HCT116 (cell line): ENCODE measurements around the gene SPATA45. TPM values are rescaled to one million over a fixed set of nuclear protein-coding genes. Genes with fewer than 3 reads are reported as not detected.

Experiments used
- ATAC-seq: fragments of 200-7000 bp; cut with Tn5 transposase; 2 replicates; pipeline ENCODE4 v1.9.1; 2020; ENCODE audit warnings: mild to moderate bottlenecking, moderate library complexity
- BruUV-seq: library from RNA; stranded (reverse); fragments of 400-500 nt; replicated peaks from 2 replicates; lab custom pipeline; 2021; lab: Mats Ljungman, UMichigan
- CTCF ChIA-PET: fragments of 300-600 bp; sonication (Branson Sonifier 250); formaldehyde crosslinking; loops from one replicate; lab custom pipeline; 2021; ENCODE audit warnings: antibody characterized with exemption; lab: Charles Lee
- POLR2A ChIA-PET: fragments of 300-600, 350-600 bp; sonication (Branson Sonifier 250); formaldehyde crosslinking; loops from one replicate; lab custom pipeline; 2021; ENCODE audit warnings: antibody characterized with exemption; lab: Charles Lee
- RAD21 ChIA-PET, 2 experiments: fragments of 300-600 bp; sonication (Branson Sonifier 250); formaldehyde crosslinking; loops; one replicate each; lab custom pipeline; 2023; ENCODE audit warnings: low total read pairs in 2 of 2; ENCODE audit not compliant: uncharacterized antibody in 2 of 2, unreplicated experiment in 2 of 2, low non-redundant PET in 1 of 2; lab: Charles Lee
- DNase-seq: peaks from one replicate; pipeline ENCODE4 v3.0.0-alpha.2; 2010; ENCODE audit warnings: low read depth, low spot score
- H2AFZ ChIP-seq: fragments of 200-600 bp; shearing (Covaris generic), sonication (generic); 2 replicates; pipeline ENCODE4 v1.6.1; 2017; ENCODE audit warnings: low read depth, mixed run types, mixed read lengths, antibody characterized with exemption, low read length; ENCODE audit not compliant: poor library complexity, severe bottlenecking
- H3K27ac ChIP-seq: 2 replicates; pipeline ENCODE4 v1.5.1; 2012; ENCODE audit warnings: low read depth, low read length
- H3K27me3 ChIP-seq: fragments of 200-600 bp; sonication (generic); 2 replicates; pipeline ENCODE4 v1.6.1; 2016; ENCODE audit warnings: mixed run types, low read length, mixed read lengths; ENCODE audit not compliant: insufficient read depth
- H3K36me3 ChIP-seq, 2 experiments: fragments of 200-500 bp in 1 of 2; fragments of 200-600 bp in 1 of 2; sonication (Bioruptor generic) in 1 of 2; sonication (generic) in 1 of 2; 2 replicates each; pipeline versions ENCODE4 v1.5.1 to v1.6.1; 2014 to 2016; ENCODE audit warnings: low read length in 2 of 2, inconsistent platforms in 1 of 2, mixed read lengths in 1 of 2, mixed run types in 1 of 2; ENCODE audit not compliant: insufficient read depth in 2 of 2, control insufficient read depth in 1 of 2
- H3K4me1 ChIP-seq, 2 experiments: fragments of 200-600 bp in 1 of 2; sonication (generic) in 1 of 2; 2 replicates each; pipeline versions ENCODE4 v1.5.1 to v1.6.1; 2012 to 2017; ENCODE audit warnings: low read length in 2 of 2, inconsistent platforms in 1 of 2, mild to moderate bottlenecking in 1 of 2, mixed read lengths in 1 of 2, mixed run types in 1 of 2, moderate library complexity in 1 of 2; ENCODE audit not compliant: insufficient read depth in 2 of 2, control insufficient read depth in 1 of 2
- H3K4me2 ChIP-seq: fragments of 200-600 bp; sonication (generic); 2 replicates; pipeline ENCODE4 v1.6.1; 2017; ENCODE audit warnings: mixed run types, low read length, mixed read lengths
- H3K4me3 ChIP-seq, 2 experiments: fragments of 200-600 bp in 1 of 2; sonication (generic) in 1 of 2; replicated peaks in 1 of 2; 2 replicates each; pipeline ENCODE4 v1.5.1; 2011 to 2016; ENCODE audit warnings: low read length in 2 of 2, control low read depth in 1 of 2, low read depth in 1 of 2, mild to moderate bottlenecking in 1 of 2, mixed read lengths in 1 of 2, mixed run types in 1 of 2
- H3K79me2 ChIP-seq: fragments of 200-600 bp; sonication (generic); 2 replicates; pipeline ENCODE4 v1.6.1; 2017; ENCODE audit warnings: mild to moderate bottlenecking, mixed run types, low read length, moderate library complexity, mixed read lengths; ENCODE audit not compliant: insufficient read depth
- H3K9ac ChIP-seq: fragments of 200-600 bp; sonication (generic); 2 replicates; pipeline ENCODE4 v1.6.1; 2016; ENCODE audit warnings: low read length, mixed read lengths
- H3K9me2 ChIP-seq: fragments of 200-600 bp; sonication (generic), shearing (Covaris generic); 2 replicates; pipeline ENCODE4 v1.6.1; 2017; ENCODE audit warnings: mixed run types, mild to moderate bottlenecking, moderate library complexity; ENCODE audit not compliant: insufficient read depth
- H3K9me3 ChIP-seq, 2 experiments: fragments of 200-500 bp in 1 of 2; fragments of 200-600 bp in 1 of 2; sonication (Bioruptor generic) in 1 of 2; sonication (generic) in 1 of 2; 2 replicates each; pipeline ENCODE4 v1.6.1; 2014 to 2017; ENCODE audit warnings: low read length in 2 of 2, mixed read lengths in 2 of 2, inconsistent platforms in 1 of 2, low read depth in 1 of 2, mild to moderate bottlenecking in 1 of 2, mixed run types in 1 of 2, moderate library complexity in 1 of 2; ENCODE audit not compliant: control insufficient read depth in 1 of 2, insufficient read depth in 1 of 2
- H4K20me1 ChIP-seq: fragments of 200-600 bp; sonication (generic), shearing (Covaris generic); 2 replicates; pipeline ENCODE4 v1.6.1; 2017; ENCODE audit warnings: mixed run types, mild to moderate bottlenecking, moderate library complexity; ENCODE audit not compliant: insufficient read depth
- CTCF ChIP-seq, 3 experiments: fragments of 200-600 bp in 1 of 3; sonication (generic) in 1 of 3; IDR thresholded peaks in 2 of 3; conservative IDR thresholded peaks in 1 of 3; 2 replicates each; pipeline ENCODE4 v1.5.1; 2012 to 2017; ENCODE audit warnings: low read depth in 2 of 3, low read length in 2 of 3, antibody characterized with exemption in 1 of 3, borderline replicate concordance in 1 of 3, control low read depth in 1 of 3, mild to moderate bottlenecking in 1 of 3, mixed read lengths in 1 of 3, mixed run types in 1 of 3, moderate library complexity in 1 of 3; ENCODE audit not compliant: insufficient read depth in 1 of 3
- MAX ChIP-seq: IDR thresholded peaks from 2 replicates; pipeline ENCODE4 v1.6.1; 2012
- RAD21 ChIP-seq: IDR thresholded peaks from 2 replicates; pipeline ENCODE4 v1.6.1; 2012; ENCODE audit warnings: low read depth, mild to moderate bottlenecking
- REST ChIP-seq: IDR thresholded peaks from 2 replicates; pipeline ENCODE4 v1.6.1; 2012; ENCODE audit warnings: low read depth
- SIN3A ChIP-seq: IDR thresholded peaks from 2 replicates; pipeline ENCODE4 v1.6.1; 2012; ENCODE audit warnings: low read depth
- TCF7L2 ChIP-seq: IDR thresholded peaks from 2 replicates; pipeline ENCODE4 v1.7.0; 2011; ENCODE audit warnings: borderline replicate concordance, inconsistent platforms; ENCODE audit not compliant: insufficient read depth, insufficient read length; ENCODE audit errors: extremely low read depth
- ZNF274 ChIP-seq: fragments of 200-500 bp; sonication (Bioruptor generic); IDR thresholded peaks from 2 replicates; pipeline ENCODE4 v1.6.1; 2014; ENCODE audit warnings: mild to moderate bottlenecking, low read depth, low read length, inconsistent platforms
- intact Hi-C: fragments of 100-400 bp; cut with micrococcal nuclease; formaldehyde crosslinking; loops from 2 replicates; pipeline ENCODE4 v1.10.0; 2022
- total RNA-seq: library from RNA; stranded (reverse); gene quantifications from one replicate; pipeline ENCODE4 v1.2.1, GENCODE V29; 2021; ENCODE audit not compliant: unreplicated experiment

The SPATA45 gene
- total RNA-seq, 1 experiment from 2014 or later = not detected

- H3K9ac ChIP-seq = no peak overlapping the region
- no peak for TF ChIP-seq SIN3A
- no peaks in the 10 kb centered on the region for H3K4me1 ChIP-seq
- H3K9me2 ChIP-seq = no peaks in the 10 kb centered on the region
- ATAC-seq (no peak), DNase-seq (no peak)
- ChIA-PET RAD21 (no interaction called here), POLR2A (no interaction called here), CTCF (interaction anchor here (1.2 to 2.2 kb wide), 4 partner anchors 114 to 325 kb away, joined by 3 to 7 read pairs (median 6); no protein-coding TSS in a partner anchor)
- H3K9me3 ChIP-seq = no peaks in the 10 kb centered on the region
- intact Hi-C loops = loop anchor here (5.0 to 10.0 kb wide), 3 partner anchors 174 to 1099 kb away; partner anchors contain the start of gene ATF3
- H3K79me2 ChIP-seq = no peaks in the 10 kb centered on the region; the same call in 1 of the 2 replicates
- no peak overlapping the region for H3K4me3 ChIP-seq
- H4K20me1 ChIP-seq = no peaks in the 10 kb centered on the region
- H3K27me3 ChIP-seq = no peaks in the 10 kb centered on the region
- no TSS peak for BruUV-seq
- no peak overlapping the region for H2AFZ ChIP-seq
- no peak overlapping the region for H3K4me2 ChIP-seq
- H3K27ac ChIP-seq = no peak overlapping the region
- H3K36me3 ChIP-seq = peaks cover 10 to 22% of the 10 kb centered on the region in 2 experiments
These were observed 66.2 kb downstream of the SPATA45 start for GRCh38 chr1:212781225-212781624.

- no peaks in the 10 kb centered on the region; the same call in 1 of the 2 replicates for H3K79me2 ChIP-seq
- no peaks in the 10 kb centered on the region for H3K9me2 ChIP-seq
- DNase-seq (no peak), ATAC-seq (no peak)
- ChIA-PET CTCF (interaction anchor here (1.2 to 2.2 kb wide), 4 partner anchors 114 to 325 kb away, joined by 3 to 7 read pairs (median 6); no protein-coding TSS in a partner anchor), RAD21 (no interaction called here), POLR2A (no interaction called here)
- intact Hi-C loops = loop anchor here (5.0 to 10.0 kb wide), 3 partner anchors 173 to 1098 kb away; partner anchors contain the start of gene ATF3
- H3K27ac ChIP-seq = no peak overlapping the region
- no TSS peak for BruUV-seq
- H3K4me1 ChIP-seq = no peaks in the 10 kb centered on the region
- H3K9me3 ChIP-seq = no peaks in the 10 kb centered on the region
- H3K27me3 ChIP-seq = no peaks in the 10 kb centered on the region
- H2AFZ ChIP-seq = no peak overlapping the region
- no peak overlapping the region for H3K9ac ChIP-seq
- no peak overlapping the region for H3K4me3 ChIP-seq
- H3K36me3 ChIP-seq = peaks cover 10 to 22% of the 10 kb centered on the region in 2 experiments
- no peak overlapping the region for H3K4me2 ChIP-seq
- no peaks in the 10 kb centered on the region for H4K20me1 ChIP-seq
- no peak for TF ChIP-seq MAX
- no peak for TF ChIP-seq TCF7L2
- TF ChIP-seq CTCF (IDR thresholded peaks at IDR 0.05 in 2 of 3, conservative IDR thresholded peaks at IDR 0.05 in 1 of 3; ENCODE audit: borderline replicate concordance in 1 of 3, insufficient read depth in 1 of 3, low read depth in 2 of 3, low read length in 2 of 3) = no peak
- TF ChIP-seq RAD21 = no peak
- TF ChIP-seq REST = no peak
- no peak for TF ChIP-seq ZNF274
These were observed 66.7 kb downstream of the SPATA45 start for GRCh38 chr1:212780759-212781158.
